ENCODE results near the gene HMCES. TPM values are rescaled to one million over a fixed set of nuclear protein-coding genes. Genes with fewer than 3 reads are reported as not detected.

Gene HMCES
- total and polyA plus RNA-seq, 2 of the 13 experiments (the other 11 are each of a cell fraction or from before 2014, with no cell fraction given) = 16.1 to 37.5 TPM

GRCh38 chr3:129352045-129352444 lies 73.4 kb downstream of the HMCES start (continued):
- TF ChIP-seq, protein P1, sequence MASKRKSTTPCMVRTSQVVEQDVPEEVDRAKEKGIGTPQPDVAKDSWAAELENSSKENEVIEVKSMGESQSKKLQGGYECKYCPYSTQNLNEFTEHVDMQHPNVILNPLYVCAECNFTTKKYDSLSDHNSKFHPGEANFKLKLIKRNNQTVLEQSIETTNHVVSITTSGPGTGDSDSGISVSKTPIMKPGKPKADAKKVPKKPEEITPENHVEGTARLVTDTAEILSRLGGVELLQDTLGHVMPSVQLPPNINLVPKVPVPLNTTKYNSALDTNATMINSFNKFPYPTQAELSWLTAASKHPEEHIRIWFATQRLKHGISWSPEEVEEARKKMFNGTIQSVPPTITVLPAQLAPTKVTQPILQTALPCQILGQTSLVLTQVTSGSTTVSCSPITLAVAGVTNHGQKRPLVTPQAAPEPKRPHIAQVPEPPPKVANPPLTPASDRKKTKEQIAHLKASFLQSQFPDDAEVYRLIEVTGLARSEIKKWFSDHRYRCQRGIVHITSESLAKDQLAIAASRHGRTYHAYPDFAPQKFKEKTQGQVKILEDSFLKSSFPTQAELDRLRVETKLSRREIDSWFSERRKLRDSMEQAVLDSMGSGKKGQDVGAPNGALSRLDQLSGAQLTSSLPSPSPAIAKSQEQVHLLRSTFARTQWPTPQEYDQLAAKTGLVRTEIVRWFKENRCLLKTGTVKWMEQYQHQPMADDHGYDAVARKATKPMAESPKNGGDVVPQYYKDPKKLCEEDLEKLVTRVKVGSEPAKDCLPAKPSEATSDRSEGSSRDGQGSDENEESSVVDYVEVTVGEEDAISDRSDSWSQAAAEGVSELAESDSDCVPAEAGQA (IDR thresholded peaks at IDR 0.05; ENCODE audit: low read depth) = no peak
- TF ChIP-seq, protein P1 (CRISPR knock-in tag; IDR thresholded peaks at IDR 0.05; ENCODE audit: borderline replicate concordance) = no peak
- no peak for TF ChIP-seq ZNF30 (CRISPR knock-in tag; IDR thresholded peaks at IDR 0.05)
- no peak for TF ChIP-seq FLYWCH1 (CRISPR knock-in tag; IDR thresholded peaks at IDR 0.05)
- TF ChIP-seq IRF2 (CRISPR knock-in tag; IDR thresholded peaks at IDR 0.05) = no peak
- TF ChIP-seq MZF1 (CRISPR knock-in tag; IDR thresholded peaks at IDR 0.05; ENCODE audit: borderline replicate concordance) = no peak
- no peak for TF ChIP-seq REL (CRISPR knock-in tag; conservative IDR thresholded peaks at IDR 0.05)
- peak; percentile 20 for TF ChIP-seq CTCF (CRISPR knock-in tag; IDR thresholded peaks at IDR 0.05)
- no peak for TF ChIP-seq TBP (CRISPR knock-in tag; IDR thresholded peaks at IDR 0.05)
- no peak for TF ChIP-seq DRAP1 (CRISPR knock-in tag; IDR thresholded peaks at IDR 0.05)
- TF ChIP-seq ZSCAN22 (CRISPR knock-in tag; IDR thresholded peaks at IDR 0.05) = no peak
- TF ChIP-seq ZNF768 (CRISPR knock-in tag; IDR thresholded peaks at IDR 0.05) = 0 out of 2 replicates have a peak, but pooled peaks have one; percentile 14
- no peak for TF ChIP-seq PAXIP1 (CRISPR knock-in tag; conservative IDR thresholded peaks at IDR 0.05)
- TF ChIP-seq ARID2 (CRISPR knock-in tag; IDR thresholded peaks at IDR 0.05; ENCODE audit: borderline replicate concordance) = no peak
- no peak for TF ChIP-seq SPEN (CRISPR knock-in tag; IDR thresholded peaks at IDR 0.05; ENCODE audit: low read depth)
- TF ChIP-seq ZNF776 (CRISPR knock-in tag; IDR thresholded peaks at IDR 0.05) = no peak
- peak; percentile 46; the same call in 1 of the 2 replicates for TF ChIP-seq PBX2 (CRISPR knock-in tag; IDR thresholded peaks at IDR 0.05)
